Forelimb muscle (tissue), 1 donor: Measurements from ENCODE around the gene ACACA. TPM values are rescaled to one million over a fixed set of nuclear protein-coding genes. Genes with fewer than 3 reads are reported as not detected.

Experiments used
- DNase-seq: peaks from one replicate; pipeline ENCODE4 v3.0.0-alpha.2; 2013; ENCODE audit warnings: low read depth
- polyA plus RNA-seq: library from polyadenylated mRNA; unstranded; fragments of 120-200 nt; gene quantifications from one replicate; pipeline ENCODE4 v1.2.1, GENCODE V29; 2013; ENCODE audit not compliant: insufficient read length

Gene ACACA
- polyA plus RNA-seq, 1 donor = 23.8 TPM

DNA sequence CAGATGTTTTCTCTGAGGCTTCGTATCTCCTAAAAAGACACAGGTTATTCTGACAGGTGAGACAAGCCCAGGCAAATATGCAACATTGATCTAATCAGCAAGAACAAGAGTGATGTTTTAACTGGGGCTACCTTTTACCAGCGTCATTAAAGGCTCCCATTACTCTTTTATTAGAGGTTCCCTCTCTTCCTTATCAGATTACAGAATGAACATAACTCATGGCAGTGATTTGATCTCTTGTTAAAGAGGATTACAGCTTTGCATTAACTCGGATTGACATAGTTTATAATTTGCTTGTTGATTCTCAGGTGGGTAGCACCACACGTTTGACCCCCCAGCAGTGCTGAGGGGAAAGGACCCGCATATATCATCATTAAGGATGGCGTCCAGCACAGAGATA is 367.4 kb downstream of the ACACA start:
- no peak for DNase-seq

DNA sequence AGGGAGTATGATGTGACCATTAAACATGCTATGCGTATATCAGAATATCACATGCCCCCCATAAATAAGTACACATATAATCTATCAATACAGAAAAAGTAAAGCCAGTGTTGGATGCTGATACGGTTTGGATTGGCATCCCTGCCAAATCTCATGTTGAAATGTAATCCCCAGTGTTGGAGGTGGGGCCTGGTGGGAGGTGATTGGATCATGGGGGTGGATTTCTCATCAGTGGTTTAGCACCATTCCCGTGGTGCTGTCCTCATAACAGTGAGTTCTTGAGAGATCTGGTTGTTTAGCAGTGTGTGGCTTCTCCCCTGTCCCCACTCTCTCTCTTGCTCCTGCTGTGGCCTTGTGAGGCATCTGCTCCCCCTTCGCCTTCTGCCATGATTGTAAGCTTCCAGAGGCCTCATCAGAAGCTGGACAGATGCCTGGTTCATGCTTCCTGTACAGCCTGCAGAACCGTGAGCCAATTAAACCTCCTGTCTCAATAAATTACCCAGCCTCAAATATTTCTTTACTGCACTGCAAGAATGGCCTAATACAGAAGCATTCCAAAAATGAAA is 369.0 kb downstream of the ACACA start:
- DNase-seq = no peak

Other genes with a start within 250 kb of the ACACA start
- gene C17orf78, start 30.9 kb downstream of the ACACA start, polyA plus RNA-seq = not detected
- gene TADA2A, start 50 bp upstream of the ACACA start, polyA plus RNA-seq = 23.2 TPM
- 10.8 TPM for gene DUSP14, start 83.1 kb upstream of the ACACA start, polyA plus RNA-seq
- gene SYNRG, start 202.6 kb upstream of the ACACA start, polyA plus RNA-seq = 27.8 TPM
- 16.9 TPM for gene DDX52, start 236.6 kb upstream of the ACACA start, polyA plus RNA-seq